HG02678 (cell line): ENCODE data around the gene SLBP.
A peak's percentile ranks its signal among the peaks of the same experiment; 100 is the strongest.
"Not testable (repeated sequence)": the region's sequence is repeated elsewhere in the genome, so short reads cannot be mapped to it uniquely, and the experiment has no call there.

Experiments used
- ATAC-seq: cut with Tn5 transposase; IDR thresholded peaks from one replicate; pipeline ENCODE4 v1.9.1; 2021; ENCODE audit warnings: mild to moderate bottlenecking, moderate library complexity; ENCODE audit not compliant: unreplicated experiment

Gene SLBP

DNA sequence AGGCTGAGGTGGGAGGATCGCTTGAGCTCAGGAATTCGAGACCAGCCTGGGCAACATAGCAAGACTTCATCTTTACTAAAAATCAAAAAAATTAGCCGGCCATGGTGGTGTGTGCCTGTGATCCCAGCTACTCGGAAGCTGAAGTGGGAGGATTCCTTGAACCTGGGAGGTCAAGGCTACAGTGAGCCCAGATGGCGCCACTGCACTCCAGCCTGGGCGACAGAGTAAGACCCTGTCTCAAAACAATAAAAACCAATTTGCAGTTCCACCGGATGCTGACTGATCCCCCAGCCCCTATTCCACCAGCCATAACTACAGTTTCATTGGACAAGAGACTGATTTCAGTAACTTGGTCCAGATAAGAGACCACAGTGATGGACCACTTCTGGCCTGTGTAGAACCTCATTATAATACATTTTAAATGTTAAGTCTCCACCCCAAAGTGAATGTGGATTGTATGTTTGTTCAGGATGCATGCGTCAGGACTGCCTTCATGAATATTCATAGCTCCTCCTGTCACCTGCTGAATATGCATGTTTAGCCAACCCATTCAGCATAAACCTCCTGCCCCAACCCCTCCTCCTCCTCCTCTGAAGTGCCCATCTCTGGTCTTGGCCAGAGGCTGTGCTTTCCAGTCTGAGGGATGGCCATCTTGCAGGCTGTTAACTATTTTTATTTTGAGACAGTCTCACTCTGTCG is 2.3 kb upstream of the SLBP start:
- no peak for ATAC-seq

DNA sequence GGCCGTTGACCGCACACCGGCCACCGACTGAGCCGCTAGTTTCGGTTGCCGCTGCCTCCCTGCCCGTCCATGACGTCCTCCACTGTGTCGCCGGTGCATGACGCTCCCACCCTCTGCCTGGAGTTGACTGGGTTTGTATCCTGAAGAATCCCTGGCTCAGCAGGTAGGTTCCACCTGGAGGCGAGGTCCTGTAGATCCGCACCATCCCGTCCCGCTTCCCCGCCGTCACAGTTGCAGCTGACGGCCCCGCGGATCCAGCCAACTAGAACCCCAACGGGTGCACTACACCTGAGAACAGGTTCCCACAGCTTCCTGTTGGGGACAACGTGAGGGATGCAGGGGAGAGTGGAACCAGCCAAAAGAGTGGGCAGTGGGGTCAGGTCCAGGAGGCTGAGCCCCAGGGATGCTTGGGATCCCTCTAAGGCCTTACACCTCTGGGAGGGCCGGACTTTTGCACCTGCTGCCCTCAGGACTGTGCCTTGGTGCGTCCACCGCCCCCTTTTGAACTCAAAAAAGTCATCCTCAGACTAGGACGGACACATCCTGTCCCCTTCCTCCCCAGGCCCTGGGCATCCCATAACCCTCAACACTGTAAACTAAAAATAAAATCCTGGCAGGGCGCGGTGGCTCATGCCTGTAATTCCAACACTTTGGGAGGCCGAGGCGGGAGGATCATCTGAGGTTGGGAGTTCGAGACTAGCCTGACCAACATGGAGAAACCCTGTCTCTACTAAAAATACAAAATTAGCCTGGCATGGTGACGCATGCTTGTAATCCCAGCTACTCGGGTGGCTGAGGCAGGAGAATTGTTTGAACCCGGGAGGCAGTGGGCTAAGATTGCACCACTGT is 1.1 kb upstream of the SLBP start:
- peak; percentile 6 for ATAC-seq

DNA sequence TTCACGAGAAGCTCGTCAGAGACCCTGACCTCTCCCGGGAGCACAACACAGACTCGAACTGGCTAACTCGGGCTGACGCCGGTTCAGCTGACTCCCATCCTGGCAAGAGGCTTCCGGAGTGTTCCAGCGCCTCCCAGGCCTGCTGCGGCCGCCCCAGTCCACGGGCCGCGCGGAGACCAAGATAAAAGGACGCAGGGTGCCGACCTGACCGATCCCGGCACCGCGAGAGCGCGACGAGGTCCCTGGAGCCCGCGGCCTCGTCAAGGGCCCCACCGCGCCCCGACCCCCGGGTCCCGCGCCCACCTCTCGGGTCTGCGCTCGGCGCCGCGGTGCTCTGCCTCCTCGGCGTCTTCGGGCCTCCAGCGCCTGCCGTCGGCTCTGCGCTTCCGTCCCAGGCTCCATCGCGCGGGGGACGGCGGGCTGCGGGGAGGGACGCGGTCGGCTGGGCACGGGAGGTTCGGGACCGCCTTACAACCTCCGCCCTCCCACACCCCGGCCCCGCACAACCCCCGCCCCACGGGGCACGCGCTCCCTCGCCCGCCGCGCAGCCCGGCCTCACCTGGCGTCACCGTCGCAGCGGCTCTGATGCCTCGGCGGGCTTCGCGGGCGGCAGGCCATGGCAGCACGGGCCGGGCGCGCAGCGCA is 426 bp downstream of the SLBP start:
- peak; percentile 7 for ATAC-seq

DNA sequence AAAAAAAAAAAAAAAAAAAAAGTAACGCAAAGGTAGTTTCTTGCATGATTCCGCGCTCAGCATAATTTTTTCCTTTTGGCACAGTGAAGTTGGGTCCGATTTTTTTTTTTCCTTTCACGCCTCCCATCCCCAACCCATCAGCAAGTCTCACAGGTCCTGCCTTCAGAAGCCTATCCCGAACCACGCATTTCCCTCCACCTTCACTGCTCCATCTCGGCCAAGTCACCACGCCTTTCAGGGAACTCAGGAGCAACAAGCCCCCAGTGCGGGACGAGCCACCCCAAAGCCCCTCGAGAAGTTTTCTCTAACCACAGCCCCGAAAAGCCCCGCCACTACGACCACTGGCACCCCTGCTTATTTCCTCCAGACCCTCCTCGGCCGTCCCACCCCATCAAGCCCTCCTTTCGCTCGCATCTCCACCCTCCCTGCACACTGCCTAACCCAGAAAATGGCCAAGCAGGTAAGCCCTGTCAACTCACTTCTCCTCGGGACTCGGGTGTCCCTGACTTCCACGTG is 1.0 kb downstream of the SLBP start:
- ATAC-seq = no peak

GRCh38 chr4:1708581-1708980 is 3.5 kb downstream of the SLBP start:
- no peak for ATAC-seq

- no peak for ATAC-seq
Observed at GRCh38 chr4:1706358-1706757, 5.8 kb downstream of the SLBP start.

DNA sequence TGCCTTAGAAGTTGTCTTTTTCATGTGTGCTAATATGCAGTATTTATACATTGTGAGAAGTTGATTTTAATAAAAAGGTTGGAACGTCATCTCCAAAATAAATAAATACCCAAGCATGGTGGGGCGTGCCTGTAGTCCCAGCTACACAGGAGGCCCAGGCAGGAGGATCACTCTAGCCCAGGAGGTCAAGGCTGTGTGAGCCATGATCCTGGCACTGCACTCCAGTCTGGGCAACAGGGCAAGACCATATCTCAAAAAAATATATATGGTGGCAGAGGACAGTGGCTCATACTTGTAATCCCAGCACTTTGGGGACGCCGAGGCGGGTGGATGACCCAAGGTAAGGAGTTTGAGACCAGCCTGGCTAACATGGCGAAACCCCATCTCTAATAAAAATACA is 6.4 kb downstream of the SLBP start:
- no peak for ATAC-seq

DNA sequence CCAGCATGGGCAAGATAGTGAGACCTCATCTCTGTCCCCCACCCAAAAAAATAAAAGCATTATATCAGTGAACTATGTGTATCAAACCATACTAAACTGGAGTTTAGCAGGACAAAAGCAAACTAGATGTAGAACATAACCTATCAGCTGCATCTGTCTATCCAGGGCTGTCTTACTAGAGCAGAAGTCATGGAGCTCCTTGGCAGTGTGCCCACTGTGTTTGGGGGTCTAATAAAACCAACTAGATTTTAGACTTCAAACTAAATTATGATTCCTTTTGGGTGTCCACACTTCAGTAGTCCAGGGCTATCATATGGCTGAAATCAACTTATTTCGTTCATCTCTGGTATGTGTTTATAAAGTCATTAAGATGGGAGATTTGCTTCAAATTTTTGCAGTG is 8.3 kb downstream of the SLBP start:
- ATAC-seq = no peak

DNA sequence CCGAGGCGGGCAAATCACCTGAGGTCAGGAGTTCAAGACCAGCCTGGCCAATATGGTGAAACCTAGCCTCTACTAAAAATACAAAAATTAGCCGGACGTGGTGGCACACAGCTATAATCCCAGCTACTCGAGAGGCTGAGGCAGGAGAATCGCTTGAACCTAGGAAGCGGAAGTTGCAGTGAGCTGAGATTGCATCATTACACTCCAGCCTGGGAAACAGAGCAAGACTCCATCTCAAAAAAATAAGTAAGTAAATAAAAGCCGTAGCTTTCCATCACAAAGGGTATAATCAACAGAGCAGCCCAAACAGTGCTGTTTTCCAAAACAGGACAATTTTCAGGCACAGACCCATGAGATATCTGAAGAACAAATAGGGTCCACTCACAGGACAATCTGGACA is 10.4 kb downstream of the SLBP start:
- ATAC-seq = not testable (repeated sequence)

DNA sequence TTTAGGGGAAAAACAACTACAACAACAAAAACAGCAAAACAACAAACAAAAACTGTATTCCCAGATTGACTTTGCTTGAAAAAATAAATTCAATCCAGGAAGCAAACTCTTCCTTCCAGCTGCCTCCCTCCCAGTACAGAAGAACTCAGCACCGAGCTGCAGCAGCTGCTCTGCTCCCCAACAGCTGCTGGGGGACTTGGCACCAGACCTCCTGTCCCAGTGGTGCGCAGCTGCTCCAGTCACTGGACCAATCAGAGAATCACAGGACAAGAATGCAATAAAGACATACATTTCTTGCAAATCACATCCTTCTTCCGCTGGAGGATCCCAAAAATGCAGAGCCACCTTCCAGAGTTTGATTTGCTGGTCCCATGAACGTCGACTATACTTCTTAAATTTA is 16.2 kb downstream of the SLBP start:
- ATAC-seq = no peak

GRCh38 chr4:1693131-1693896 is 18.8 kb downstream of the SLBP start:
- peak; percentile 66 for ATAC-seq

GRCh38 chr4:1691737-1692373 is 20.3 kb downstream of the SLBP start:
- ATAC-seq = no peak

DNA sequence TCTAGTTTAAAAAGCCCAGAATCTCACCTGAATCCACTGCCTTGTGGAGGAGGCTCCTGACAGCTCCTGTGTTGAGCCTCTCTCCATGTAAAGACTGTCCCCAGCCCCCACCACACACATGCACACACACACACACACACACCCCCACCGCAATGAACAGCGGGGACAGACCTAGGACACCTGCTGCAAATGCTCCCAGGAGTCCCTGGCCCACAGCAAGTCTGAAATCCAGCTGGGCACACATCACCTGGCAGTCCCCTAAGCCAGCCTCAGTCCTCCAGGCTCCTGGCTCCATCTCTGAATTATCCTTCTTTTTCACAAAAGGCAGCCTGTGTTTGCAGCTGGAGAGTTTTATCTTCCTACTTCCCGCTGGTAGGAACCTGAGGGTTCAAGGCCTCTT is 21.4 kb downstream of the SLBP start:
- no peak for ATAC-seq

GRCh38 chr4:1686440-1687036 is 25.6 kb downstream of the SLBP start:
- no peak for ATAC-seq

DNA sequence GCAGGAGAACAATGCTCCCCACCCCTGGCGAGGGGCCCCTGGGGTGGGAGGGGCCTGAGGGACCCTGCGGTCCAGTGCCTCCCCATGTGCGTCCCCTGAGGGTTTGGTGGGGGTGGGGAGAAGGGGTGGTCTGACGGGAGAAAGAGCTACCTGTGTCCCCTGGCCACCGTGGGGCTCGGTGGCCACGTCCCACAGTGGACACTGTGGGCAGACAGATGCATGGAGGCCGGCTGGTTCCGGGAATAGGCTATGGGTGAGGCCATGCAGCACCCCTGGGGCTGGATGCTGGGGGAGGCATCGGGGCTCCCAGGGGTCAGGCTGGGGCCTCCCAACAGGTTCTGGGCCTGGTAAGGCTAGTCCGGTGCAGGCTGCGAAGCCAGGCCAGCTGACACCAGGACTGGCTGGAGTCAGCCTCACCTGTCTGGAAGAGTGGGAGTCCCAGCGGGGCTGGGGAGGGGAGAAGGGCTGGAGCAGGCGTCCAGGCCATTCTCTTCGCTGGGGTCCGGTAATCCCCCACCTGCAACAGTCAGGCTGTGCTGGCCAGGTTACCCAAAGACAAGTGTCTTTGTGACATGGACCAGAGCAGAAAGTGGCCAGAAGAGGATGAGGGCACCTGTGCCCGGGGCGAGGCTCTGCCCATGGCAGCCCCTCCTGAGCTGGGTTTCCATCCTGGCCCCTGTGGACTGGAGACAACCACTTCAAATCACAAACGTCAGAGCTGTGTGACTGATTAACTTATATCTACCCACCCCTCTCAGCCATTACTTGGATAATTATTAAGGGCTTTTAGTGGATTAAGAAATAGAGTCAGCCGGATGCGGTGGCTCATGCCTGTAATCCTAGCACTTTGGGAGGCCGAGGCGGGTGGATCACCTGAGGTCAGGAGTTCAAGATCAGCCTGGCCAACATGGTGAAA is 26.6 kb downstream of the SLBP start:
- no peak for ATAC-seq

GRCh38 chr4:1684506-1685234 is 27.4 kb downstream of the SLBP start:
- ATAC-seq = no peak

GRCh38 chr4:1683736-1684505 is 28.2 kb downstream of the SLBP start, which contains the start of gene FAM53A:
Gene FAM53A (minus strand): TSS chr4:1684313. CDS start chr4:1668741, 15,572 bp downstream.
- peak; percentile 86 for ATAC-seq
